OCI-LY7 (cell line): ENCODE measurements around the gene MRPL22. TPM values are rescaled to one million over a fixed set of nuclear protein-coding genes. Genes with fewer than 3 reads are reported as not detected.
A peak's percentile ranks its signal among the peaks of the same experiment; 100 is the strongest.
"Not testable (repeated sequence)": the region's sequence is repeated elsewhere in the genome, so short reads cannot be mapped to it uniquely, and the experiment has no call there.

Experiments used
- BruUV-seq: library from RNA; stranded (reverse); fragments of 400-500 nt; replicated peaks from 2 replicates; lab custom pipeline; 2021; lab: Mats Ljungman, UMichigan
- CTCF ChIA-PET: fragments of 300-600 bp; sonication (Branson Sonifier 250); formaldehyde crosslinking; loops from one replicate; lab custom pipeline; 2022; ENCODE audit warnings: antibody characterized with exemption; ENCODE audit not compliant: unreplicated experiment; lab: Charles Lee
- POLR2A ChIA-PET: fragments of 300-600 bp; sonication (Branson Sonifier 250); formaldehyde crosslinking; loops from one replicate; lab custom pipeline; 2022; ENCODE audit warnings: antibody characterized with exemption; lab: Charles Lee
- DNase-seq: peaks from one replicate; pipeline ENCODE4 v3.0.0-alpha.2; 2015; ENCODE audit warnings: low spot score
- H2AFZ ChIP-seq: fragments of 200-600 bp; sonication (generic), shearing (Covaris generic); 2 replicates; pipeline ENCODE4 v1.6.1; 2014; ENCODE audit warnings: mild to moderate bottlenecking, antibody characterized with exemption, low read length, moderate library complexity
- H3K27ac ChIP-seq: fragments of 200-600 bp; sonication (generic); 2 replicates; pipeline ENCODE4 v1.5.1; 2014; ENCODE audit warnings: mixed run types, low read depth, mild to moderate bottlenecking, moderate library complexity, low read length, inconsistent platforms; ENCODE audit not compliant: poor library complexity, severe bottlenecking
- H3K36me3 ChIP-seq: fragments of 200-600 bp; sonication (generic); 2 replicates; pipeline ENCODE4 v1.6.1; 2014; ENCODE audit warnings: mild to moderate bottlenecking, antibody characterized with exemption, low read length, moderate library complexity, mixed read lengths; ENCODE audit not compliant: insufficient read depth
- H3K4me1 ChIP-seq: fragments of 200-600 bp; sonication (generic); 2 replicates; pipeline ENCODE4 v1.5.1; 2014; ENCODE audit warnings: mild to moderate bottlenecking, low read length; ENCODE audit not compliant: insufficient read depth, poor library complexity, severe bottlenecking
- H3K4me2 ChIP-seq: fragments of 200-600 bp; sonication (generic); 2 replicates; pipeline ENCODE4 v1.6.1; 2014; ENCODE audit warnings: mild to moderate bottlenecking, low read length
- H3K4me3 ChIP-seq: fragments of 200-600 bp; sonication (generic); 2 replicates; pipeline ENCODE4 v1.5.1; 2014; ENCODE audit warnings: mild to moderate bottlenecking, low read depth, low read length; ENCODE audit not compliant: poor library complexity, severe bottlenecking
- H3K79me2 ChIP-seq: fragments of 200-600 bp; sonication (generic); 2 replicates; pipeline ENCODE4 v1.6.1; 2016; ENCODE audit warnings: low read depth, mild to moderate bottlenecking, low read length, moderate library complexity, mixed read lengths; ENCODE audit not compliant: insufficient read depth
- H3K9me2 ChIP-seq: fragments of 200-600 bp; sonication (generic); 2 replicates; pipeline ENCODE4 v1.6.1; 2016; ENCODE audit warnings: mild to moderate bottlenecking, low read length, mixed read lengths; ENCODE audit not compliant: insufficient read depth
- H3K9me3 ChIP-seq: fragments of 200-600 bp; sonication (generic); 2 replicates; pipeline ENCODE4 v1.6.1; 2014; ENCODE audit warnings: mild to moderate bottlenecking, mixed run types, low read length, mixed read lengths
- H4K20me1 ChIP-seq: fragments of 200-600 bp; sonication (generic); 2 replicates; pipeline ENCODE4 v1.6.1; 2014; ENCODE audit warnings: mild to moderate bottlenecking, antibody characterized with exemption, low read length, moderate library complexity, mixed read lengths; ENCODE audit not compliant: insufficient read depth
- CTCF ChIP-seq: fragments of 200-600 bp; sonication (generic); conservative IDR thresholded peaks from 2 replicates; pipeline ENCODE4 v1.5.1; 2014; ENCODE audit warnings: mild to moderate bottlenecking, antibody characterized with exemption, low read length, moderate library complexity, mixed read lengths
- EZH2phosphoT487 ChIP-seq: fragments of 200-600 bp; sonication (generic); IDR thresholded peaks from 2 replicates; pipeline ENCODE4 v1.6.1; 2018; ENCODE audit warnings: low read depth, borderline replicate concordance, mild to moderate bottlenecking, mixed run types, antibody characterized with exemption, low read length, moderate library complexity, mixed read lengths
- intact Hi-C: fragments of 100-400 bp; cut with micrococcal nuclease; formaldehyde crosslinking; loops from one replicate; pipeline ENCODE4 v1.10.0; 2022; ENCODE audit not compliant: unreplicated experiment
- total RNA-seq, 2 experiments: library from RNA; depleted of rRNA in 1 of 2; stranded (reverse); fragments of >200 nt in 1 of 2; shearing (Covaris generic) in 1 of 2; gene quantifications; 2 replicates each; pipeline ENCODE4 v1.2.3, GENCODE V29; 2014 to 2022

Gene MRPL22
- total RNA-seq, 2 experiments from 2014 or later = 34.0 to 91.8 TPM

- no TSS peak for BruUV-seq
- Histone ChIP-seq H3K4me3 (peak within 1 kb of the TSS; percentile 84), H3K36me3 (peaks cover 34% of the 10 kb centered on the region), H4K20me1 (peaks cover 6% of the 10 kb centered on the region; the same call in 1 of the 2 replicates), H3K4me1 (peaks cover 36% of the 10 kb centered on the region), H3K79me2 (peaks cover 41% of the 10 kb centered on the region), H3K4me2 (peak within 1 kb of the TSS; percentile 92), H2AFZ (peak within 1 kb of the TSS; percentile 87), H3K9me3 (no peaks in the 10 kb centered on the region), H3K27ac (peak within 1 kb of the TSS; percentile 3), H3K9me2 (no peaks in the 10 kb centered on the region)
- TF ChIP-seq EZH2phosphoT487 (no peak), CTCF (no peak)
- ChIA-PET CTCF (no interaction called here), POLR2A (interaction anchor here (0.6 to 2.3 kb wide), 3 partner anchors 18 to 260 kb away, joined by 3 to 8 read pairs (median 4); no protein-coding TSS in a partner anchor)
- DNase-seq = peak; percentile 91
- intact Hi-C loops = loop anchor here (5.0 kb wide), 2 partner anchors 181 to 256 kb away; partner anchors contain the start of gene LARP1
Measured at GRCh38 chr5:154937718-154938466, 3.0 kb upstream of the MRPL22 start, which contains the start of gene GEMIN5. GEMIN5 (minus strand) TSS chr5:154938211; CDS start chr5:154938133, 78 bp downstream.

- peaks cover 42% of the 10 kb centered on the region for H3K4me1 ChIP-seq
- DNase-seq, H2AFZ ChIP-seq, H4K20me1 ChIP-seq, H3K9me2 ChIP-seq, H3K4me2 ChIP-seq, CTCF ChIA-PET, H3K9me3 ChIP-seq, H3K4me3 ChIP-seq, H3K27ac ChIP-seq, BruUV-seq: not testable (repeated sequence)
- POLR2A ChIA-PET = interaction anchor here (0.6 to 1.4 kb wide), 2 partner anchors 14 to 1982 kb away, joined by 3 to 6 read pairs; no protein-coding TSS in a partner anchor
- intact Hi-C loops = loop anchor here (5.0 kb wide), 2 partner anchors 182 to 257 kb away; partner anchors contain the start of gene LARP1
- H3K79me2 ChIP-seq = peaks cover 56% of the 10 kb centered on the region
- H3K36me3 ChIP-seq = peaks cover 23% of the 10 kb centered on the region
Measured at GRCh38 chr5:154939387-154939786, 1.5 kb upstream of the MRPL22 start.

GRCh38 chr5:154940375-154940771 lies 500 bp upstream of the MRPL22 start:
- Histone ChIP-seq H3K4me3 (peak overlapping the region; percentile 95), H3K4me1 (peaks cover 47% of the 10 kb centered on the region), H3K9me3 (no peaks in the 10 kb centered on the region), H3K9me2 (no peaks in the 10 kb centered on the region), H2AFZ (peak overlapping the region; percentile 93; the same call in 1 of the 2 replicates), H3K27ac (peak overlapping the region; percentile 72), H3K4me2 (peak overlapping the region; percentile 99), H4K20me1 (peaks cover 9% of the 10 kb centered on the region; the same call in 1 of the 2 replicates), H3K36me3 (peaks cover 17% of the 10 kb centered on the region), H3K79me2 (peaks cover 65% of the 10 kb centered on the region)
- no peak for DNase-seq
- TF ChIP-seq CTCF (no peak), EZH2phosphoT487 (no peak)
- BruUV-seq = no TSS peak
- ChIA-PET POLR2A (interaction anchor here (1.2 to 1.4 kb wide), 2 partner anchors 13 to 23 kb away, joined by 3 read pairs; no protein-coding TSS in a partner anchor), CTCF (interaction anchor here (0.6 kb wide), 1 partner anchor 272 kb away, joined by 3 read pairs; no protein-coding TSS in a partner anchor)
- intact Hi-C loops = loop anchor here (2.0 to 5.0 kb wide), 2 partner anchors 82 to 493 kb away; partner anchors contain the start of genes CNOT8 and SAP30L
